ENCODE results near the gene VCAN.

VCAN gene

DNA sequence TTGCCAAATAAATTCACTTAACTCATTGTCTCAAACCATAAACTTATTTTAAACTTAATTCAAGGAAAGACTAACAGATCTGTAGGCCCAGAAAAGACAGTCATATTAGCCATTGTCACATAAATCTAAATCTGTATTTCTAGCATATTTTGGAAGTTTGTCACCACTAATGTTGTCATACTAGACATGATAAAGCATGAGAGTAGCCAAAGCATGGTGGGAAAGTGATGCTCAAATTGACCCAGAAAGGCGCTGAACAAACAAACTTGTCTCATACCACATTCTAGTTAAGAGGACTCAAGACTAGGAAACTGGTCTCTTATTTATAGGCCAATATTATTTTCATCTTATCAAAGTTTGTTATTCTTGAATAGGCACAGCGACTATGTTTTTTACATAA, 99.4 kb downstream of the VCAN start:
- no peak for DNase-seq

DNA sequence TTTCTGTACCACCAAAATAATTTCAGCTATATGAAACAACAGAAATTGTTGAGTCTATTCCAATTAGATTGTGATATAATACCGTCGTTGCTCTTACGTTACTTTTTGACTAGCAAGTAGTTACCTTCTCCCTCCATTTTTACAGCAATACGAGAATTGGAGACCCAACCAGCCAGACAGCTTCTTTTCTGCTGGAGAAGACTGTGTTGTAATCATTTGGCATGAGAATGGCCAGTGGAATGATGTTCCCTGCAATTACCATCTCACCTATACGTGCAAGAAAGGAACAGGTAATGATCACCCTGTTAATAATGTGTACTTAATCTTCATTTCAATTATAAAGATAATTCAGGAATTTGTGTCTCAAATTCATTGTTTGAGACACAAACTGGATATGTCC, 100.7 kb downstream of the VCAN start:
- DNase-seq = no peak

DNA sequence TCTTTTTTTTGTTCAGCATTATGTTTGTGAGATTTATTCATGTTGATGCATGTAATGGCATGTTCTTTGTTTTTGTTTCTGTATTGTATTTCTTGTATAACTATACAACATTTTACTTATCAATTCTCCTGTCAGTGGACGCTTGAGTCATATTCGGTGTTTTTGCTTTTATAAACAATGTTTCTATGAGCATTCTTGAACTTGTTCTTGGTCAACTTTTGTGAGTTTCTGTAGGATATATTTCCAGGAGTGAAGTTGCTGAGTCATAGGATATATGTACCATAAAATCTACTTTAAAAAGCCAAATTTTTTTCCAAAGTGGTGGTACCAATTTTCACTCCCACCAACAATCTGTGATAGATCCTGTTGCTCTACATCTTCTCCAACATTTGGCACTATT, 104.8 kb downstream of the VCAN start:
- DNase-seq = no peak

DNA sequence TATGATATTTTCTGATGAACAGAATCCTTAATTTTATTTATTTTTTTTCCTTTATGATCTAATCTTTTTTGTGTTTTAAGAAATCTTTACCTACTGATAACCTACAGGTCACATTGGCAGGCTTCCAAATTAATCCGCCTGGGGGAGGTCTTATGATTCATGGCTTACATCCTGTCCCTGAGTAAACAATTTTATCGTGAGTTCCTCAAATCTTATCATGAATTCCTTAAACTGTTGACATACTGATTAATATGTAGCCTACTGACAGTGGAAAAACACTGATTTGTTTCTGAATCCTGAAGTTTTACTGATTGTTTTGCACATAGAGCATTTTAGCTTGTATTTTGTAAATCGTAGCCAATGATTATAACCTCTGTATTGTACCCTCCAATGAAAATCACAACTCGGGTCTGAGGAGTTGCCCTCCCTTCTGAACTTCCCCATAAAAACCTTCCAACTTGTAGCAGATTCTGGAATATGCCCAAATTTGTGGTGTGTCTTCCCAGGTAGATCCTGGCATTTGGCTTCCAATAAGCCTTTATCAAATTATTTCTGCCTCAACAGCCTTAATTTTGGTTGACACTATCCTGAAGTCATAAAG, 105.6 kb downstream of the VCAN start:
- no peak for DNase-seq

DNA sequence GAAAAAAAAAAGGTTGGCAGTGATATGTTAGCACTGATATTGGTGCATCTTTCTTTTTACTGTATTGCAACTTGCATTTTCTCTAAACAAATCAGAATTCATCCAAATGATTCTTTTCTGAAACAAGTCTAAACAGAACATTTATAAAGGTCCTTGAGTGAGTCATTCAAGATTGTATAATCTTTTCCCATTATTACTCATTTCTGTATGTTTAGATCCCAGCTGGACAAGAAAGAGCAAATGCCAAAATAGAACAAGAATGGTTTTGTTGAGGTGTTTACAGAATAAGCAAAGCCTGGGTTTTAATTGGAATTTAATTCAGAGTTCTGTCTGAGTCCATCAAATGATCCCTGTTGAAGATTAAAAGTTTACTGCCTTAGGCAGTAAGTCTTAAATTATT, 112.3 kb downstream of the VCAN start:
- DNase-seq = no peak

DNA sequence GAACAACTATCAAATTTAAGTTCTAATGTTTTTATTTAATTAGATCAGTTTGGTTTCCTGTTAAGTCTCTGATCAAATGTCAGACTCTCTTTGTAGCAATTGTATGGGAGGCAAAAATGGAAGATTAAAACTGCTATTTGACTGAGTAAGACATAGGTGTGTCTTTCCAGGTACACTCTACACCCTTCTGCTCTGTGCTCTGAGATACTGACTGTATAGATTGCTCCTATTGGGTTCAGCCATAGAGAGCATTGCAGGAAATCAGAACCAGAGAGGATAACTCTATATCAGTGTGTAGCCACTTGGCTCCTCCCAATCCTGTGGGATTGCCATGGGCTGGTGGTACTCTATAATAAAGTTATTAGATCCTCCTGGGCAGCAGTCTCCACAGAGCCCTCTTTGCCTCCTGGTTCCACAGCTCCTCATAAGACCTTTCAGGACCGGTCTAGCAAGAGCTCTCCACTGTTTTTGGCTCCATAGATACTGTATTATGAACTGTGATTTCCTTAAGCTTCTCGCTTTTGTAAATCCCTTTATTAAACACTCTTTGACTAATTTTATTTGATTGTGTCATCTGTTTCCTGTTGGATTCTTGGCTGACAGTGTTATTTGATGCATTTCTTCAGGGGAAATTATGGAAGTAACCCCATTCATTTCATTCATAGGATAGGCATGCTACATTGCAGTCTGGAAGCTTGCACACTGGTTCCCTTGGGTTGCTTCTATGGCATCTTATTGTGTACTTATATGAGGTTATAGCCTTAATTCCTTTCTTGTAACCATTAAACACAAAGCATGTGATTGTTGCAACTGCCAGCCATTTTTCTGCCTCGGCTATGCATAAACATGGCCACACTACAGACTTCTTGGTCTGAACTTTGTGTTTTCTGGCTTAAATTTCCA, 115.6 kb downstream of the VCAN start:
- DNase-seq = no peak

DNA sequence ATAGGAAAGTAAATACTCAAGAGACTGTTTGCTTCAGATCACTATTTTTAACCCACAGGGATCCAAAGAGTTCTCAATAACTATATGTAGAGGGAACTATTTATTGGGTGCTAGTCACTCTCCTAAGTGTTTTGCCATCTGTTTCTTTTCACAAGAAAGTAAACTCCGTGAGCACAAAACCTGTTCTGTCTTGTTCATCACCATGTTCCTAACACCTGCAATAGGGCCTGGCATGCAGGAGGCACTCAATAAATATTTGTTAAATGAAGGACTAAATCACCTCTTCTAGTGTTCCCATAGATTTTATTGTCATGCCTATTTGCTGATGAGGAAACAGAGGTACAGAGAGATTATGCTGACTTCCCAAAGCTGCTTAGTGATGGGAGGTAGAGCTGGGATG, 118.2 kb downstream of the VCAN start:
- DNase-seq = peak; percentile 72

DNA sequence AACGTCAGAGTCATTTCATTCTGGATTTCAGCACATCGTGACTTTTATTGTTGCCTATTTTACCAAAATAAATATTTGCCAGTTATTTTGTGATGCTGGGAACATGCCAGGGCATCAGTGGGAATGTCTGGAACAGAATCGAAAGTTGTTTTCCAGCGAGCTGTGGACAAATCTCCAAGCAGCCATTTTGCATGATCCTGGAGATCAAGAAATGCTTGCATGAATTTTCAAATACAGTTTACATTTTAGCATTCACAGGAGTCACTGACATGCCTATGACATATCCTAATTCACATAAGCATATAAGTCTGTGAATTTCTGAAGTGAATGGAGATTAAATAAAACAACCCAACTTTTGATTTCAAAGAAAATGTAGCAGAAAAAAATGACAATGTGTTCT, 119.4 kb downstream of the VCAN start:
- DNase-seq = no peak

DNA sequence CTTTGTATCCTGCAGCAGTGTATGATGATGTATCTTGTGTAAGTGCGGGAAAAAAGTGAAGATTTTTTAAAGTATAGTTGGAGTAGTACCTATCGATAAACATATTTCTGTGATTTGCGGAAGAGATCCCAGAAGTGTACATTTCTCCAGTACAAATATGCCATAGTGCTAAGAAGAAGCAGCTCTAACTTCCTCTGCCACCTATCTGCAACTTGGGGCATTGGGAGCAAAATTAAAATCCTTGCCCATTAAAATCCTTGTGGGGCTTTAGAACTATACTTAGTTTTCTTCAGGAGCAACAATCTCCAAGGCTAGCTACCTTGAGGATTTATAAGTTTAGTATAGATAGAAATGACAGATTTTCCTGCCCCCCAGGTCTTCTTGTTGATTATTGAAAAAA, 123.7 kb downstream of the VCAN start:
- DNase-seq = no peak

DNA sequence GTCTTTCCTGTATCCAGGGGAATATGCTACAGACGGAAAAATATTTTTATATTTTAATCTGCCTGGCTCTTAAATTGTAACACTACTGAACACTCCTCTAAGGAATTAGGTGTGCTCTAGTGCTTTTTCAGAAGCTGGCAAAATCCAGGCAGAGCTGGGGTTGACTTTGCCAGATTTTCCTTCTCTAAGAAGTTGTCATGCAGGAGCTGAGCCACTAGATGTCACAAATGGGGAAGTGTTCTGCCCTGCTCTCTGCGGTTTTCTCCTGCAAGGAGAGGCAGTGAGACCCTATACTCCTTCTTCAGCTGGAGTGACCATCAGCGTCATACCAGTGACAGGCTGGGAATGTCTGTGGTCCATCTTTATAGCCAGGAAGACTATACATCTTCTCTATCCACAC, 136.6 kb downstream of the VCAN start:
- peak; percentile 25 for DNase-seq

DNA sequence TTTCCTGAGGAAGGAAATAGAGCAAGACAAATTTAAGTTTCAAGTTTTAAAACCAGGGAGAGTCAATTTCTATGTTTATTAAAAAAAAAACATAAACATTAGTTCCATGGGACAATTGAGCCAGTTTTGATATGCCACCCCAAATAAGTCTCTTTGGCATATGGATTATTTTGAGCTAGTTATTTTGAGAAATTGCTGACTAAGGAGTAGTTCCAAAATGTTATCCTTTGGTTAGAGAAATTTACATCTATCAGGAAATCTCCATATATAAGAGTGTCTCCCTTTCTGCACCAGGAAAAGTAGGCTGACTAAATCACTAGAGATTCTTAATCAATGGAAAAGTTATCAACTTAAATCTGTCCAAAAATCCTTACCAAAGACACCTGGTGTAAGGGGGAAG, 143.3 kb downstream of the VCAN start:
- no peak for DNase-seq

DNA sequence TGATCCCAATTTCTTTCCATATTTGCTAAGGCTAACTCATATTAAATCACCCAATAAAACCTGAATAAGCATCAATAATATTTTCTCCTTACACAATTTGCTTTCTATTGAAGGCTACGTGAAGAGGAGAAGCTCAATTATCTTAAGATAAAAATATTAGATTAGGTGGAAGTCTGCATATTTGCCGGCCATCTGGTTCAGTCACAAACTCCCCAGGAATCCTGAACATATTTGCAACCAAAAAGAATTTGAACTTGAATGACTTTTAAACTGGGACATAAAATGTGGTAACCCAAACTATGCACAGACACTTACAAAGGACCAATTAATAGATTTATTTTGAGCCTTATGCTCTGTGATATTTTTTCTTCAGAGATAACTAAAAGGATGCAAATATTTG, 156.8 kb downstream of the VCAN start:
- no peak for DNase-seq
